IMR-90 (cell line): Measurements from ENCODE around the gene VAC14.

Experiments used
- CEBPB ChIP-seq: IDR thresholded peaks from 2 replicates; pipeline ENCODE4 v1.6.1; 2012; ENCODE audit warnings: low read depth, low read length, improper control_type of control experiment
- CTCF ChIP-seq: conservative IDR thresholded peaks from 2 replicates; pipeline ENCODE4 v1.5.1; 2012; ENCODE audit warnings: mild to moderate bottlenecking, low read depth, low read length, improper control_type of control experiment
- ELK1 ChIP-seq: fragments of 150-350 bp; IDR thresholded peaks from 2 replicates; pipeline ENCODE4 v1.6.1; 2016; ENCODE audit warnings: low read depth, mild to moderate bottlenecking, low read length, moderate library complexity, borderline replicate concordance
- FOS ChIP-seq: fragments of 150-350 bp; IDR thresholded peaks from 2 replicates; pipeline ENCODE4 v1.6.1; 2016; ENCODE audit warnings: low read depth, low read length
- MAZ ChIP-seq: IDR thresholded peaks from 2 replicates; pipeline ENCODE4 v1.6.1; 2012; ENCODE audit warnings: low read depth, mild to moderate bottlenecking, low read length, improper control_type of control experiment, moderate library complexity, borderline replicate concordance
- MXI1 ChIP-seq: IDR thresholded peaks from 2 replicates; pipeline ENCODE4 v1.6.1; 2012; ENCODE audit warnings: low read depth, mild to moderate bottlenecking, low read length, moderate library complexity, borderline replicate concordance
- NFE2L2 ChIP-seq: fragments of 150-350 bp; IDR thresholded peaks from 2 replicates; pipeline ENCODE4 v1.6.1; 2016; ENCODE audit warnings: low read depth, mild to moderate bottlenecking, low read length
- POLR2A ChIP-seq: IDR thresholded peaks from 2 replicates; pipeline ENCODE4 v1.6.1; 2012; ENCODE audit warnings: mild to moderate bottlenecking, low read depth, low read length
- RAD21 ChIP-seq: IDR thresholded peaks from 2 replicates; pipeline ENCODE4 v1.6.1; 2012; ENCODE audit warnings: low read length, improper control_type of control experiment
- RCOR1 ChIP-seq: IDR thresholded peaks from 2 replicates; pipeline ENCODE4 v1.6.1; 2012; ENCODE audit warnings: mild to moderate bottlenecking, low read length, improper control_type of control experiment; ENCODE audit not compliant: insufficient replicate concordance
- RFX5 ChIP-seq: IDR thresholded peaks from 2 replicates; pipeline ENCODE4 v1.8.0; 2012; ENCODE audit warnings: low read depth, mild to moderate bottlenecking, low read length, moderate library complexity
- SMC3 ChIP-seq: fragments of 150-350 bp; IDR thresholded peaks from 2 replicates; pipeline ENCODE4 v1.6.1; 2016; ENCODE audit warnings: low read depth, mild to moderate bottlenecking, antibody characterized with exemption, low read length, moderate library complexity
- USF2 ChIP-seq: fragments of 150-350 bp; IDR thresholded peaks from 2 replicates; pipeline ENCODE4 v1.6.1; 2017; ENCODE audit warnings: mild to moderate bottlenecking, antibody characterized with exemption, low read length, low read depth

GRCh38 chr16:70738083-70738977 is 62.6 kb downstream of the VAC14 start:
- peak; percentile 63 for TF ChIP-seq POLR2A
- peak; percentile 92 for TF ChIP-seq SMC3
- peak; percentile 93 for TF ChIP-seq CTCF
- no peak; the same call in 1 of the 2 replicates for TF ChIP-seq MXI1
- no peak for TF ChIP-seq ELK1
- peak; percentile 95 for TF ChIP-seq RAD21
- no peak for TF ChIP-seq RFX5
- peak; percentile 42; the same call in 1 of the 2 replicates for TF ChIP-seq CEBPB
- TF ChIP-seq USF2, result no peak
- no peak for TF ChIP-seq FOS
- no peak for TF ChIP-seq RCOR1
- no peak for TF ChIP-seq NFE2L2
- peak; percentile 85 for TF ChIP-seq MAZ
